HG03025 (cell line): ENCODE data around the gene VIM.

Source experiments
- ATAC-seq: cut with Tn5 transposase; IDR thresholded peaks from one replicate; pipeline ENCODE4 v1.9.1; 2021; ENCODE audit warnings: mild to moderate bottlenecking, moderate library complexity; ENCODE audit not compliant: unreplicated experiment, low FRiP score

VIM gene

DNA sequence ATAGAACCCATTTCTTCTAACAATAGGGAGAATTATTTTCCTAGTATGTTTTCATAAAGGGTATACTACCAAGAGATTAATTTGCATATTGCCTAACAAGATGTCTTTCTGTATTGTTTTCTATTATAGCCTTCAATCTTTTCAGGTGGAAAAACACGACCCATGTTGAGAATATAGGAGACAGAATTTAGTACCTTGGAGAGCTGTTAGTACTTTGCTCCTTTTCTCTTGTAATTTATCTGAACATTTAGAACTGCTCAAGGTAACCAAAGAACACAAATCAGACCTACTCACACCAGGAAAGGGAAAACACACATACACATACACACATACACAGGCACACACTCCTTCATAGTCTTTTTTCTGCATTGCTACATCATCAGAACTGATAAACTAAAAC, 18.7 kb upstream of the VIM start:
- no peak for ATAC-seq

- ATAC-seq: no peak
Observed at GRCh38 chr10:17209881-17210280, 18.2 kb upstream of the VIM start.

DNA sequence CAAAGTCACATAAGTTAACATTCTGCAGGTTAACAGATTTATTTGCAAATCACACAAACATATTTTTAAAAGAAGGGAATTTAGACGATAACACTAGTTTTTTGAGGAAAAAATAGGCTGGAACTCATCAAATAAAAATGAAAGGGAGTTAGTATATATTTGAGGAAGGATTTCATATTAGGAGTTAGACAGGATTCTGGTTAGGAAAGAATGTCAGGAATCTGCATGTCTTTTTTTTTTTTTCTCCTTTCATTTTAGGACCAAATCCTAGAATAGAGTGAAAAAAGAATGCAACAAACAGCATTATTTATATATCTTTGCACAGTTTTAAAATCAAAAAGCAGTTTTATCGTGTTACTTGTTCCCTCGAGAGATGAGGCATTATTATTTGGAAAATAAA, 17.7 kb upstream of the VIM start:
- ATAC-seq: no peak

GRCh38 chr10:17212802-17213221, 15.2 kb upstream of the VIM start:
- no peak for ATAC-seq

DNA sequence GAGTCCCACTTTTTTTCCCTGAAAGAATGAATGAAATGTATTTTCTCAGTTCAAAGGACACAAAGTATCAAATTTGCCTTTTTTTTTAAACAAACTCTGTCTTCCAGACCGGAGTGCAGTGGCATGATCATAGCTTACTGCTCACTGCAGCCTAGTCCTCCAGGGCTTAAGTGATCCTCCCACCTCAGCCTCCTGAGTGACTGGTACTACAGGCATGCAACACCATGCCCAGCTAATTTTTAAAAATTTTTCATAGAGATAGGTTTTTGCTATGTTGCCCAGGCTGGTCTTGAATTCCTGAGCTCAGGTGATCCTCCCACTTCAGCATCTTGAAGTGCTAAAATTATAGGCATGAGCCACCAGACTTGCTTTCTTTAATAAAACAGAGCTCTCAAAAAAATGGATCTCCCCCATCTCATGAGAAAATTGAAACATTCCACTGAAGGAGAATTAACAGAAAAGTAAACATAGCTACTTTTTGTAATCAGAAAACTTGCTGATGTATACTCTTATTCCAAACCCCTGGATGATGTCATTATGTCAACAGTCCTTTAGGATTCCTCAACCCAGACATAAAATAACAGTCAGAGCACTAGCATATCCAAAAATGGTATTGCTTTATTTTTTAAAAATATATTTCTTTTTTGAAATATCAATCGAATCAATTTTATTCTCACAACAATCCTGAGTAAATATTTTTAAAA, 14.2 kb upstream of the VIM start:
- no peak for ATAC-seq

- ATAC-seq: no peak
Observed at GRCh38 chr10:17214526-17214925, 13.5 kb upstream of the VIM start.

DNA sequence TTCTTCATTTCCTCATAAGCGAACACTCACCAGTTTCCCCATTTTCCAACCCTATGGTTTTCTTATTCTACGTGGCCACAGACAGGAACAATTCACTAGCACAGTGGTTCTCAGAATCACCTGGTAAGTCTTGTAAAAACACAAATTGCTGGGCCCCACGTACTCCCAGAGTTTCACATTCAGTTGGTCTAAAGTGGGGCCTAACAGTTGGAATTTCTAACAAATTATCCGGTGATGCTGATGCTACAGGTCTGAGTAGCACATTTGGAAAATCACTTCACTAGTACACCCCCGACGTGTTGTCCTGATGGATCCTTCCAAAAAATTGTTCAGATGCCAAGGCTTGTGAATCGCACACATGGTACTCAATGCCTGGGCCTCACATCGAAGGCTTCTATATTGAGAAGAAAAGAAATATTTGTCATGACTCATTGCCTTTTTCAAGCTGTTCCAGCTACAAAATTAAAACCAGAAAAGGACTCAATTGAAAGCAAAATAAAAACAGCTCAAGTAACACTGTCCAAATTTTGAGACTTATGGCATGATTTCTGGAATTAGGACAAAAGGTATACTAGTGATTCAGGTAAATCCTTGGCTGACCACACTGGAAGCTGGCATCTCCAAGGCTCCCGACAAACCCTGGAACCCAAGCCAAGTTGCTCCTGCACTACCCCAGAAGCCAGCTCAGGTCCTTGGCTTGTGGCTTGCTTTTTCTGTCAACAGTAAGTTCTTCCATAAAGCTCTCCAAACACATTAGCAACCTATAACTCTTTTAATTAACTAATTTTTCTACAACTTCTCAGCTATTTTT, 12.9 kb upstream of the VIM start:
- ATAC-seq: no peak

- ATAC-seq: no peak
Observed at GRCh38 chr10:17215782-17216122, 12.3 kb upstream of the VIM start.

- ATAC-seq: peak; percentile 98
Observed at GRCh38 chr10:17216217-17216900, 11.7 kb upstream of the VIM start.

GRCh38 chr10:17216901-17217395, 11.1 kb upstream of the VIM start:
- no peak for ATAC-seq

DNA sequence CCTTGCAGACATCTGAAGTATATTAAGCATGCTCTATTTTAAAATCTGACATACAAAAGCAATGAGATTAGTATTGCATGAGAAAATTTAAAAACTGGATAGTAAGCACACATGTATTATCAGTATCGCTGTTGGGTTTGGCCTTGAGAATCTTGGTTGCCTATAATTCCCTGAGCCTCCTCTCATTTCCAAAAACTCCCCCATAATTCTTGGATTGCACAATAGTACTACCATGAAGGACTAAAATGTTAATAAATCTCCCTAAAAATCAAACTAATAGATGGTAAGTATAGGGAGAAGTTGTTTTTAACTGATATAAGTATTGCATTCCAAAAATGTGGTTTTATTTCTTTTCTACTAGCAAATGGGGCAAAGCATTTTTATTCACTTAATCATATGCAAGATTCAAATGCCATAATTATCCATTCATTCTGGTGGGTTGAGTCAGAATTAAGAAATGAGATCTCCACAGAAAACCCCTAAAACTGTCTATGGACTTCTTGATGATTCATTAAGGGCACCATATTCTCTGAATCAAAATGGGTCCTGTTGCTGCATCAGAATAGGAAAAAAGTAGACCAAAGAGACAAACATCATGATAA, 10.3 kb upstream of the VIM start:
- ATAC-seq: no peak

GRCh38 chr10:17219024-17219423, 9.0 kb upstream of the VIM start:
- ATAC-seq: no peak

DNA sequence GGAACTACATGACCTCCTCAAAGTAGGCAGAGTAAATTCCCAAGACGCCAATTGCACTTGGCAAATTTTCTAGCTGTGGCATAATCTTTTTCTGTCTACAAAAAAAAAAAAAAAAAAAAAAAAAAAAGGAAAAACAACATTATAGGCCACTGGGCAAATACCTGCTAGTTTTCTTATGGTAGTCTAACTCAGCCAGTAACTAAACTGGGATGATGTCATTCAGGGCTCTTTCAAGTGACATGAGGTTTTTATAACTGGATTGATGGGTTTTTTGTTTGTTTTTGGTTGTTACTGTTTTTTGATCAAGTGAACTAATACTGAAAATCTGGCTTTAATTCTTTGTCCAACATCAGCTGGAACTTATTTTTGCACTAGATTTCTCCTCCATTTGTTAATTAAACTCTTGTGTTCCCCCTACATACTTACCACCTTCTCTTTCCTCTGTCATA, 7.4 kb upstream of the VIM start:
- ATAC-seq: no peak

DNA sequence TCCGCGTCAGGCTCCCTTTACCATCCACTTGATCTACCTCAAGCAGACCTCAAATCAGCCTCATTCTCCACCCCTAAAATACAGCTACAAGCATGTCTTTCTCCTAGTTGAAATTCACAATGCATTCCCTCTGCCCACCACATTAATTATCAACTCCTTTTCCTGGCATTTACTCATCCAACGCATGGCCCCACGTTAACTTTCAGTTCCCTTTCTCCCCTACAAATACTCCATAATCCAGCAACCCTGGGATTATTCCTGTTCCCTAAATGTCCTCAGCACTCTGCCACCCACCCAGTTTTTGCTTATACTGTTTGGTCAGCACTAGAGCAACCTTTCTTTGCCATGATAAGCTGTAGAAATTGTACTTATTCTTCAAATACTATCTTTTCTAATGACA, 5.7 kb upstream of the VIM start:
- no peak for ATAC-seq

DNA sequence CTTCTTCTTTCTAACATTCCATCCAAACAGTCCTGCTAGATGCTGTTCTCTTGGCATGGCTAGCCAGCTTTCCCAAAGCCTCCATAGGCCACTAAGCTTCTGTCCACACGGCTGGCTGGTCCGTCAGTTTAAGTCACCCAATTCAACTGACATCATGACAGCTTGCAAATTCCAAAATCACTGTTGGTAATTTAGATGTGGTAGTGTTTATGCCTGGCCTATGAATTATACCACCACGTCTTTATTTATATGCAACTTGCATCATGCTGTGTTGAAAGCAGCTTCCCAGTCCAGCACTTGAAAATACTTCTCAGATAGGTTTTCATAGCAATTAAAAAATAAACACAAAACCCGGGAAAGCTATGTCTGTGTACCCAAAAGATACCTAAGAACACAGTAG, 2.2 kb upstream of the VIM start:
- no peak for ATAC-seq

DNA sequence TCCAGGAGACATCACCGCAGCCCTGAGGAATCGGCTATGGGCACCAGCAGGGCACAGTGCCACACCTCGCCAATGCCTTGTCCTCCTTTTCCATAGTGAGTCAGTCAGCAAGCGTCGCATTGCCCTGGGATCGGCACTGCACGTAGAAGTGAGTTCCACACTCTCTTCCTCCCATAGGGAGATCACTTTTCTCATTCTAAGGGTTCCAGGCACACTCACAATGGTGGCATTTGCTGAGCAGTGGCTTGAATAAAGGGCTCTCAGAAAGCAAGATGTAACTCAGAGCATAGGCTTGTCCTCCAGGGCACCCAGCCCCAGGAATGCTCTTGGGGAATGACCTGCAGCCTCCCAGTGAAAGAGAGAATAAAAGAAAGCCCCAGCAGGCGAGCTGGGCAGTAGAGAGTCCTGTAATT, 1.1 kb upstream of the VIM start:
- ATAC-seq: no peak

GRCh38 chr10:17227367-17228090, 512 bp upstream of the VIM start:
- no peak for ATAC-seq

GRCh38 chr10:17229016-17229716, 1.1 kb downstream of the VIM start:
- ATAC-seq: no peak

DNA sequence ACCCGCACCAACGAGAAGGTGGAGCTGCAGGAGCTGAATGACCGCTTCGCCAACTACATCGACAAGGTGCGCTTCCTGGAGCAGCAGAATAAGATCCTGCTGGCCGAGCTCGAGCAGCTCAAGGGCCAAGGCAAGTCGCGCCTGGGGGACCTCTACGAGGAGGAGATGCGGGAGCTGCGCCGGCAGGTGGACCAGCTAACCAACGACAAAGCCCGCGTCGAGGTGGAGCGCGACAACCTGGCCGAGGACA, 1.6 kb downstream of the VIM start:
- ATAC-seq: no peak
